MM.1S (cell line): ENCODE results near the gene MYL4.
"Not testable (repeated sequence)": the region's sequence is repeated elsewhere in the genome, so short reads cannot be mapped to it uniquely, and the experiment has no call there.

Experiments
- CTCF ChIP-seq: fragments of 300-600 bp; sonication (generic); IDR thresholded peaks from 2 replicates; pipeline ENCODE4 v1.5.1; 2016; ENCODE audit warnings: antibody characterized with exemption, low read length, mixed read lengths
- EZH2 ChIP-seq: fragments of 300-600 bp; sonication (generic); optimal IDR thresholded peaks from 2 replicates; pipeline ENCODE3; 2017; ENCODE audit warnings: low read depth, mild to moderate bottlenecking, antibody characterized with exemption, low read length, mixed read lengths
- EZH2phosphoT487 ChIP-seq: fragments of 300-600 bp; sonication (generic); IDR thresholded peaks from 2 replicates; pipeline ENCODE4 v1.6.1; 2018; ENCODE audit warnings: antibody characterized with exemption, low read length

GRCh38 chr17:47166854-47167253 is 42.3 kb upstream of the MYL4 start:
- TF ChIP-seq CTCF, EZH2, EZH2phosphoT487: not testable (repeated sequence)
